ENCODE measurements around the gene PTOV1. TPM values are rescaled to one million over a fixed set of nuclear protein-coding genes. Genes with fewer than 3 reads are reported as not detected.

The PTOV1 gene
- polyA plus RNA-seq, 4 donors: 71.4 to 137 (median 88.0) TPM

DNA sequence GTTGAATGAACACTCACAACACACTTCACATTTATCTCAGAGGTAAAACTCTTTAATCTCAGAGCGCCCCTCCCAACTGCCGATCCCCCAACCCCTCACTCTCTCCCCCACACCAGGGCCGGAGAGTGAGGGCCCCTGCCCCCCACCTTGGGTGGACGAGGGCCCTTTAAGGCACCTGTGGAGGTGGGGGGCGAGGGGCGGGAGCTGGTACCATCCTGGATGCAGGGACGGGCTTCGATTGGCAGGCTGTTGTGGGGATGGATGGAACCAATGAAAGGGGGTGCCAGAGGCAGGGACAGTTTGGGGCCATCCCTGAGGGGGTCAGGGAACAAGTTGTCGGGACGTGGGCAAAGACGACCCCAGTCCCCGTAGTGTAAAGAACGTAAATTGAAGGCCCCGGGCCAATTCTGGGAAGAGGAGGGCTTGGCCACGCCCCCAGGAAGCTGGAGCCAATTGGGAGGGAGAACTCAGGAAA is 18.1 kb downstream of the PTOV1 start:
- peaks cover 0 to 42% (median 3%) of the 10 kb centered on the region in 3 donors for H3K36me3 ChIP-seq (ENCODE audit: control insufficient read depth in 3 of 3, insufficient read depth in 2 of 3, low read depth in 1 of 3, low read length in 3 of 3)
- peaks cover 3 to 35% (median 6%) of the 10 kb centered on the region in 3 donors for H3K4me1 ChIP-seq (ENCODE audit: control insufficient read depth in 3 of 3, insufficient read depth in 2 of 3, low read depth in 1 of 3, low read length in 2 of 3)
- DNase-seq (no peak), FAIRE-seq (no peak)
- H3K27me3 ChIP-seq (ENCODE audit: control insufficient read depth in 3 of 3, insufficient read depth in 3 of 3, low read length in 3 of 3): no peaks in the 10 kb centered on the region
- peak overlapping the region in 2 of 3 donors; percentile 34 to 37 for H3K4me3 ChIP-seq (ENCODE audit: low read depth in 1 of 3, low read length in 3 of 3)
- peak overlapping the region; percentile 45 to 94 (median 81) for H3K27ac ChIP-seq (ENCODE audit: low read depth in 1 of 3, low read length in 2 of 3)
- 1 to 2% (median 2%) methylated on average over 15 of the region's 15 CpGs for WGBS, 3 donors
- peaks cover 0 to 4% of the 10 kb centered on the region in 2 donors for H3K9me3 ChIP-seq (ENCODE audit: control insufficient read depth in 2 of 2, insufficient read depth in 1 of 2, low read depth in 1 of 2, low read length in 1 of 2)

DNA sequence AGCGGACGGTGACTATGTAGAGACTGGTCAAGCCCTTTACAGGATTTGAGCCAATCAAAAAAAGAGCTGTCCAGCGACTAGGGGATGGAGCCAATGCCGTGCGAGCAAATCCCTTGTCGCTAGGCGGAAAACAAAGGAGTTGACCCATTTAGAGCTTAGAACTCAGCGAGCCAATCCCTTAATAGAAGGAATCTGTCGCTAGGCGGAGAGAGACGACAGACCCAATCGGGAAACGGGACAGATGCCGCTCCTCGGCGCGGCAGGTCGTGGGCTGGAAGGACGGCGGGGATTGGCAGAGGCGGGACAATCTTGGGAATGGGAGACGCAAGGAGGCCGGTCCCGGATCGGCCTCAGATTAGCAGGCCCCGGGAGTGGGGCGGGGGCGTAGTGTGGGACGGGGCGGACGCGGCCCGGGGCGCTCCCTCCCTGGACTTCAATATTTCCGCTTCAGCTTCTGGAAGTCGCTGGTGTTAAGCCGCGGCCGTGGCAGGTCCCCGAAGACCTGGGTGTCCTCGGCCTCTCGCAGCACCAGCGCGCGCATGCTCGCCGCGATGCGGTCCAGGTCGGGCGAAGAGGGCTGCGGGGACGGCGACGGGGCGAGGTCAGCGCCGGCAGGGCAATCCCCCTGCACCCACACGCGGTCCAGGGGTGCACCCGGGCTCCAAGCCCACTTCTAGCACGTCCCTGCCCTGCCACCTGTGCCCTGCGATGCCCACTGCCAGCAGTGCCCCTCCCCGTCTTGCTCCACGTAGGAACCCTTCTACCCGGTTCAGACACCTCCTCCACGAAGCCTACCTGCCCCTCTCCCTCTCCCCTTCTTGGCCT is 18.7 kb downstream of the PTOV1 start:
- H3K27me3 ChIP-seq (ENCODE audit: control insufficient read depth in 3 of 3, insufficient read depth in 3 of 3, low read length in 3 of 3): no peaks in the 10 kb centered on the region
- H3K36me3 ChIP-seq (ENCODE audit: control insufficient read depth in 3 of 3, insufficient read depth in 2 of 3, low read depth in 1 of 3, low read length in 3 of 3): peaks cover 0 to 43% (median 2%) of the 10 kb centered on the region in 3 donors
- FAIRE-seq: peak; percentile 98
- 1% methylated on average over 53 to 67 of the region's 67 CpGs for WGBS, 3 donors
- peak; percentile 99 to 100 for DNase-seq
- peaks cover 3 to 35% (median 6%) of the 10 kb centered on the region in 3 donors for H3K4me1 ChIP-seq (ENCODE audit: control insufficient read depth in 3 of 3, insufficient read depth in 2 of 3, low read depth in 1 of 3, low read length in 2 of 3)
- H3K27ac ChIP-seq (ENCODE audit: low read depth in 1 of 3, low read length in 2 of 3): peak overlapping the region; percentile 81 to 94 (median 87)
- peak overlapping the region; percentile 38 to 52 (median 51) for H3K4me3 ChIP-seq (ENCODE audit: low read depth in 1 of 3, low read length in 3 of 3)
- peaks cover 0 to 4% of the 10 kb centered on the region in 2 donors for H3K9me3 ChIP-seq (ENCODE audit: control insufficient read depth in 2 of 2, insufficient read depth in 1 of 2, low read depth in 1 of 2, low read length in 1 of 2)

DNA sequence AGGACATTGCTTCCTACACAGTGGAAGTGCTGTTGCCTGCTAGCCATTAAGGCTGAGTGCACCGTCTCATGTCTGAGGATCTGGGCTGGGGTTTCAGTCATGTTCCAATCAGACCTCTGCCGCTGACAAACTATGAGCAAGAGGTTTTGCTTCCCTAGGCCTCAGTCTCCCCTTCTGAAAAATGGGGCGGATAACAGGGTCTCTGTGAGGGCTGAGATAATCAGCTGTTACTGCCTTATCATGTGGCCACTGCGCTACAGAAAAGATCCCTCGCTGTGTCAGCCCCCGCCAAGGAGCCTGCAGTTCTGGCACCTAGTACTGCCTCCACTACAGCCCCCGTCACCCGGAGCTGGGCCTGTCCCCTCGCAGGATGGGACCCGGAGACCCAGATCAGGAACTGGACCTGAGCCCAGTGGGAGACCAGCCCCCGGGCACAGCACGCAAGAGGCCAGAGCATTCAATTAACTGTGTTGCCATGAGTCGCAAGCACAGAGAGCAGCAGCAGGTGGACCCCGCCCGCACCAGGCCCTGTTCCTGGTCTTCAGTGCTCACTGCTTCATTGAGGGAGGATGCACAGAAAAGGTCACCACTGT is 19.4 kb downstream of the PTOV1 start:
- FAIRE-seq (no peak), DNase-seq (no peak)
- Histone ChIP-seq H3K27ac (ENCODE audit: low read depth in 1 of 3, low read length in 2 of 3) (peak overlapping the region; percentile 81 to 93 (median 87)), H3K36me3 (ENCODE audit: control insufficient read depth in 3 of 3, insufficient read depth in 2 of 3, low read depth in 1 of 3, low read length in 3 of 3) (peaks cover 0 to 38% (median 0%) of the 10 kb centered on the region in 3 donors), H3K4me3 (ENCODE audit: low read depth in 1 of 3, low read length in 3 of 3) (peak overlapping the region in 2 of 3 donors; percentile 51 to 52), H3K27me3 (ENCODE audit: control insufficient read depth in 3 of 3, insufficient read depth in 3 of 3, low read length in 3 of 3) (no peaks in the 10 kb centered on the region), H3K4me1 (ENCODE audit: control insufficient read depth in 3 of 3, insufficient read depth in 2 of 3, low read depth in 1 of 3, low read length in 2 of 3) (peaks cover 2 to 38% (median 5%) of the 10 kb centered on the region in 3 donors), H3K9me3 (ENCODE audit: control insufficient read depth in 2 of 2, insufficient read depth in 1 of 2, low read depth in 1 of 2, low read length in 1 of 2) (peaks cover 0 to 4% of the 10 kb centered on the region in 2 donors)
- 77 to 79% (median 78%) methylated on average over 15 of the region's 15 CpGs for WGBS, 3 donors

DNA sequence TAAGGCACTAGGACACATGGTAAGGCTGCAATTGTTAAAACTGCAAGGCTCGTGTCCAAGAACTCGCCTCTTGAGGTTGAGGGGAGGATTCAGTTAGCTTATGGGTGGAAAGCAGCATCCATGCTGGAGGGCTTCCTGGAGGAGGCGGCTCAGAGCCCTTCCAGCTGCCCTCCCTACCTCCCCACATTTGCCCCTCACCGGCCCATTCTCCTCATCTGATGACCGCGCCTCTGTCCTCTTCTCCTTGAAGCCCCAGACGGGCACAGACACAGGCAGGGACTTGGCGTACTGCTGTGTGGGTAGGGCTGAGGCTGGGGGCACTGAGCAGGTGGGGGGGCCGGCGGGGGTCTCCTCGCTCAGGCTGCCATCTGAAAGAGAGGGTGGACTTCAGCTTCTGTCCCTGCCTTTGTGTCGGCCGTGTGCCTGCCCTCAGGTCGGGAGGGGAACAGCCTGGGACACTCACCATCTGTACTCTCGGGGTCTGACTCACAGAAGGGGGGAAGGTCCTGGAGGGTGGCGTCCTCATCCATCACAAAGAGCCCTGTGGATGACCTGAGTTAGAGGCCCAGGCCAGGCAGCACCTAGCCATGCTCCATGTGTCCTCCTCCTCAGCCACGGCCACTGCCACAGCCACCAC is 20.5 kb downstream of the PTOV1 start:
- peaks cover 0 to 29% (median 4%) of the 10 kb centered on the region in 3 donors for H3K4me1 ChIP-seq (ENCODE audit: control insufficient read depth in 3 of 3, insufficient read depth in 2 of 3, low read depth in 1 of 3, low read length in 2 of 3)
- peaks cover 0 to 38% (median 0%) of the 10 kb centered on the region in 3 donors for H3K36me3 ChIP-seq (ENCODE audit: control insufficient read depth in 3 of 3, insufficient read depth in 2 of 3, low read depth in 1 of 3, low read length in 3 of 3)
- FAIRE-seq (no peak), DNase-seq (no peak)
- peaks cover 0 to 4% of the 10 kb centered on the region in 2 donors for H3K9me3 ChIP-seq (ENCODE audit: control insufficient read depth in 2 of 2, insufficient read depth in 1 of 2, low read depth in 1 of 2, low read length in 1 of 2)
- H3K4me3 ChIP-seq (ENCODE audit: low read depth in 1 of 3, low read length in 3 of 3): no peak overlapping the region
- H3K27me3 ChIP-seq (ENCODE audit: control insufficient read depth in 3 of 3, insufficient read depth in 3 of 3, low read length in 3 of 3): no peaks in the 10 kb centered on the region
- no peak overlapping the region for H3K27ac ChIP-seq (ENCODE audit: low read depth in 1 of 3, low read length in 2 of 3)
- 91 to 93% (median 92%) methylated on average over 16 to 17 of the region's 17 CpGs for WGBS, 3 donors

DNA sequence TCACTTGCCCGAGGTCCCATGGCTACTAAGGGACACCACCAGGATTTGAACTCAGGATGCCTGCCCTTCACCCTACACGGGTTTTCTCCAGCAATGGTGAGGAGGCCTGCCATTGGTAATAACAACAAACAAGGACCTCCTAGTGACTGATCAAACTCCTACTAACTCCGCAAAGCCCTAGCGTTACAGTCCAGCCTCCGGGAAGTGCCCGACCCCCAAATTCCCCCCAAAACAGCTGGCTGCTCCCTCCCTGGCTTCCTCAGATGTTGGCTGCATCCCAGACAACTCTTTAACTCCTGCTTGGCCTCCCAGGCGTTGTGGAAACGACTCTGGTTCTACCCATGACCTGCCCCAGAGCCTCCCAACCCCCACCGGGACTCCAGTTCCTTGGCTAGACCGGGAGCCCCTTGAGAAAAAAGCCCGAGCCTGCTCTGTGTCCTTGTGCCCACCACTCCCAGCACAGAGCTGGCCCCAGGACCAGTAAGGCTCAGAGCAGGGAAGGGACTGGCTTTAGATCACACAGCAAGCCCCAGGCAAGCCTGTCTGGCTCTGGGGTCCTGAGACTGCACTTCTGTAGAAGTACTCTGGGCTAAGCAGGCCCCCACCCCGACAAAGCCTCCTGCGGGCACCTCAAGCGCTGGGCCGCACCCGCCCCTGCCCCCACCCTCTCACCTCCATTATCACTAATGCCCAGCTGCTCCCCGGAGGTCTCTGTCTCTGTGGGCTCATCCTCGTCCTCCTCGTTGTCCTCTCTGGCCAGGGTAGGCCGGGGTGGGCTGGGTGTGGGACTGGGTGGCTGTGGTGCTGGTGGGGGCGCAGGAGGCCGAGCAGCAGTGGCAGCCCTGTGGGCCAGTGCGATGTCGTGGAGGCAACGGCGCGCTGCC is 21.5 kb downstream of the PTOV1 start:
- Histone ChIP-seq H3K9me3 (ENCODE audit: control insufficient read depth in 2 of 2, insufficient read depth in 1 of 2, low read depth in 1 of 2, low read length in 1 of 2) (peaks cover 0 to 4% of the 10 kb centered on the region in 2 donors), H3K4me3 (ENCODE audit: low read depth in 1 of 3, low read length in 3 of 3) (no peak overlapping the region), H3K36me3 (ENCODE audit: control insufficient read depth in 3 of 3, insufficient read depth in 2 of 3, low read depth in 1 of 3, low read length in 3 of 3) (peaks cover 0 to 41% (median 0%) of the 10 kb centered on the region in 3 donors), H3K4me1 (ENCODE audit: control insufficient read depth in 3 of 3, insufficient read depth in 2 of 3, low read depth in 1 of 3, low read length in 2 of 3) (peaks cover 0 to 26% (median 4%) of the 10 kb centered on the region in 3 donors), H3K27ac (ENCODE audit: low read depth in 1 of 3, low read length in 2 of 3) (no peak overlapping the region), H3K27me3 (ENCODE audit: control insufficient read depth in 3 of 3, insufficient read depth in 3 of 3, low read length in 3 of 3) (no peaks in the 10 kb centered on the region)
- WGBS, 3 donors: 87 to 90% (median 88%) methylated on average over 23 to 27 of the region's 27 CpGs
- FAIRE-seq: no peak
- DNase-seq: no peak

DNA sequence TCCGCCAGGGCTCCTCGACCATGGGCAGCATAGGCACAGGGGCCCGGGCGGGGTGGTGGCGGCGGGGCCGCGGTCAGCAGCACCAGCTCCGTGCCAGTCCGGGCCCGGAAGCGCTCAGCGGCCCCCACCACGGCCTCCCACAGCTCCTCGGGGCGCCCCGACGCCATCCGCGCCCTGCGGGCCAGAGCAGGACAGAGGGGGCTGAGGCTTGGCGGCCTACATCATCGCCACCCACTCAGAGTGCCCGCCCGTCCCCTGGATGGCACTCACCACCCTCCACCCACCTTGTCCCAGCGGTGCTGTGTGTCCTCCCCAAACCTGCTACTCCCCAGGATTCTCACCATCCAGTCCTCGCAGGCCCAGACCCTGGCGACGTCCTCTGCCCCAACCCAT is 22.2 kb downstream of the PTOV1 start:
- 93 to 97% (median 94%) methylated on average over 13 to 29 of the region's 29 CpGs for WGBS, 3 donors
- Histone ChIP-seq H3K27ac (ENCODE audit: low read depth in 1 of 3, low read length in 2 of 3) (no peak overlapping the region), H3K4me3 (ENCODE audit: low read depth in 1 of 3, low read length in 3 of 3) (no peak overlapping the region), H3K27me3 (ENCODE audit: control insufficient read depth in 3 of 3, insufficient read depth in 3 of 3, low read length in 3 of 3) (no peaks in the 10 kb centered on the region), H3K9me3 (ENCODE audit: control insufficient read depth in 2 of 2, insufficient read depth in 1 of 2, low read depth in 1 of 2, low read length in 1 of 2) (peaks cover 0 to 3% of the 10 kb centered on the region in 2 donors), H3K4me1 (ENCODE audit: control insufficient read depth in 3 of 3, insufficient read depth in 2 of 3, low read depth in 1 of 3, low read length in 2 of 3) (peaks cover 0 to 26% (median 4%) of the 10 kb centered on the region in 3 donors), H3K36me3 (ENCODE audit: control insufficient read depth in 3 of 3, insufficient read depth in 2 of 3, low read depth in 1 of 3, low read length in 3 of 3) (peaks cover 0 to 41% (median 0%) of the 10 kb centered on the region in 3 donors)
- no peak for FAIRE-seq
- no peak for DNase-seq

DNA sequence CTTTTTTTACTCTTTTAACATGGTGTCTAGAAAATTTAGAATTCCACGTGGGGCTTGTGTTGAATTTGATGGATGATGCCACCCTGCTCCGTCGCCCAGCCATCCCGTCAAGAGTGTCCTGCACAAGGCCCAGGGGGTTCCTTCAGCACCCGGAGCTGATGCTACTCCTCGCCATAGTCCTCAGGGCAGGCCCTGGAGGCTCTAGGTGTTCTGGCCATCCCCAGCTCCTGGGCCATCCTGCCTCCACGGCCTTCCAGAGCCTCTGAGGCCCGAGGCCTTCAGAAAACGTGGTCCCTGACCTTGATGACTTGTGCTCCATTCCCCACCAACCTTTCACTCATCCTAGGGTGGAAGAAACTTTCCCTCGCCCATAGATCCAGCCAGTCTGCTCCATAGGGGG is 22.9 kb downstream of the PTOV1 start:
- Histone ChIP-seq H3K27ac (ENCODE audit: low read depth in 1 of 3, low read length in 2 of 3) (no peak overlapping the region), H3K27me3 (ENCODE audit: control insufficient read depth in 3 of 3, insufficient read depth in 3 of 3, low read length in 3 of 3) (no peaks in the 10 kb centered on the region), H3K4me3 (ENCODE audit: low read depth in 1 of 3, low read length in 3 of 3) (no peak overlapping the region), H3K9me3 (ENCODE audit: control insufficient read depth in 2 of 2, insufficient read depth in 1 of 2, low read depth in 1 of 2, low read length in 1 of 2) (no peaks in the 10 kb centered on the region), H3K36me3 (ENCODE audit: control insufficient read depth in 3 of 3, insufficient read depth in 2 of 3, low read depth in 1 of 3, low read length in 3 of 3) (peaks cover 0 to 45% (median 0%) of the 10 kb centered on the region in 3 donors), H3K4me1 (ENCODE audit: control insufficient read depth in 3 of 3, insufficient read depth in 2 of 3, low read depth in 1 of 3, low read length in 2 of 3) (peaks cover 0 to 24% (median 4%) of the 10 kb centered on the region in 3 donors)
- FAIRE-seq: no peak
- 88 to 94% (median 91%) methylated on average over 10 of the region's 10 CpGs for WGBS, 3 donors
- no peak for DNase-seq

Data from small intestine (tissue), 7 donors.